PC-9 (cell line): ENCODE results near the gene ING5.

ENCODE experiments used
- EZH2 ChIP-seq: fragments of 200-600 bp; sonication (generic); IDR thresholded peaks from 2 replicates; pipeline ENCODE4 v1.8.0; 2017; ENCODE audit warnings: antibody characterized with exemption, low read depth
- TF ChIP-seq, protein P1 (sequence below): fragments of 200-600 bp; sonication (generic); conservative IDR thresholded peaks from 2 replicates; pipeline ENCODE4 v1.6.1; 2017; ENCODE audit warnings: mixed run types, antibody characterized with exemption, mild to moderate bottlenecking, moderate library complexity

DNA sequence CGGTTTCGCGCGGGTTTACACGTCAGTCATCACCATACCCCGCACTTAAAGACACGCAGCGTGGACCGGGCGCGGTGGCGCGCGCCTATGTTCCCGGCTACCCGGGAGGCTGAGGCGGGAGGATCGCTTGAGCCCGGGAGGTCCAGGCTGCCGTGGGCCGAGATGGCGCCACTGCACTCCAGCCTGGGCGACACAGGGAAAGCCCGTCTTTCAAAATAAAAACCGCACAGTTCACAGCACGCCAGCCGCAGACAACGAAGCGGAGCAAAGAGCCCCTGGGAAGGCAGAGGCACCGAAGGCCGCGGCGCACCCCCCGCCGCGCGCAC is 15.6 kb upstream of the ING5 start:
- TF ChIP-seq, protein P1, sequence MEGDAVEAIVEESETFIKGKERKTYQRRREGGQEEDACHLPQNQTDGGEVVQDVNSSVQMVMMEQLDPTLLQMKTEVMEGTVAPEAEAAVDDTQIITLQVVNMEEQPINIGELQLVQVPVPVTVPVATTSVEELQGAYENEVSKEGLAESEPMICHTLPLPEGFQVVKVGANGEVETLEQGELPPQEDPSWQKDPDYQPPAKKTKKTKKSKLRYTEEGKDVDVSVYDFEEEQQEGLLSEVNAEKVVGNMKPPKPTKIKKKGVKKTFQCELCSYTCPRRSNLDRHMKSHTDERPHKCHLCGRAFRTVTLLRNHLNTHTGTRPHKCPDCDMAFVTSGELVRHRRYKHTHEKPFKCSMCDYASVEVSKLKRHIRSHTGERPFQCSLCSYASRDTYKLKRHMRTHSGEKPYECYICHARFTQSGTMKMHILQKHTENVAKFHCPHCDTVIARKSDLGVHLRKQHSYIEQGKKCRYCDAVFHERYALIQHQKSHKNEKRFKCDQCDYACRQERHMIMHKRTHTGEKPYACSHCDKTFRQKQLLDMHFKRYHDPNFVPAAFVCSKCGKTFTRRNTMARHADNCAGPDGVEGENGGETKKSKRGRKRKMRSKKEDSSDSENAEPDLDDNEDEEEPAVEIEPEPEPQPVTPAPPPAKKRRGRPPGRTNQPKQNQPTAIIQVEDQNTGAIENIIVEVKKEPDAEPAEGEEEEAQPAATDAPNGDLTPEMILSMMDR: no peak
- TF ChIP-seq EZH2: no peak
